ENCODE data around the gene AOPEP.

GRCh38 chr9:95102001-95102433, 375.5 kb downstream of the AOPEP start:
- TF ChIP-seq CTCF (IDR thresholded peaks at IDR 0.05) (no peak), POLR2A (IDR thresholded peaks at IDR 0.05) (no peak)

Data from thyroid gland (tissue), 4 donors.